GM12865 (cell line): ENCODE measurements around the gene ERI3.
"Not testable (repeated sequence)": the region's sequence is repeated elsewhere in the genome, so short reads cannot be mapped to it uniquely, and the experiment has no call there.

Experiments used
- DNase-seq: peaks from one replicate; pipeline ENCODE4 v3.0.0; 2010; ENCODE audit warnings: low read depth
- H3K4me3 ChIP-seq: 2 replicates; pipeline ENCODE4 v1.5.1; 2011; ENCODE audit warnings: mild to moderate bottlenecking, low read depth, low read length, control low read depth
- TF ChIP-seq, protein P1 (sequence below): IDR thresholded peaks from 2 replicates; pipeline ENCODE4 v1.5.1; 2011; ENCODE audit warnings: low read length, control low read depth, low read depth, inconsistent platforms; ENCODE audit not compliant: insufficient read depth; ENCODE audit errors: missing control alignments

Gene ERI3

DNA sequence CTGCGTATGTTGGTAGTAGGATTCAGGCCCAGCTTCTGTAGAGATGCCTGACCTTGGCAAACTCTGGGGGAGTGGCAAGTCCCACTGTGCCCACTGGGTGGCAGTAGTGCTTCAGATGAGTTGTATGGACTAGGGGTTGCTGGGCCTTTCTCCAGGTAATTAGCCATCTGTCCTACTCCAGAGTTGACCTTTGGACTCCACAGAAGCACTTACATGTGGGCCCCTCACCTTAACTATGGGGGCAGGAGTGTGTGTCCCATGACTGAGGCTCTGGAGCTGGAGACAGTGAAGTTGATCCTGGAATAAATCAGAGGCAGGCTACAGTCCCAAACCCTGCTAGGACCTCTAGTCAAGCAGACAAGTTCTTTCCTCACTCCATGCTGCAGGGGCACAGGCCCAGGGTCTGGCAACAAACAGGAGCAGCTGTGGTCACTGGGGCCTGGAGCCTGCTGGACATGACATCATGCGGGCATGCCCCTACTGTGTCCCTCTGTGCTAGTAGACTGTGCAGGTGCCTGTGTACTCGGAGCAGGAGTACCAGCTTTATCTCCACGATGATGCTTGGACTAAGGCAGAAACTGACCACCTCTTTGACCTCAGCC, 137.1 kb downstream of the ERI3 start:
- DNase-seq = peak; percentile 75
- TF ChIP-seq, protein P1, sequence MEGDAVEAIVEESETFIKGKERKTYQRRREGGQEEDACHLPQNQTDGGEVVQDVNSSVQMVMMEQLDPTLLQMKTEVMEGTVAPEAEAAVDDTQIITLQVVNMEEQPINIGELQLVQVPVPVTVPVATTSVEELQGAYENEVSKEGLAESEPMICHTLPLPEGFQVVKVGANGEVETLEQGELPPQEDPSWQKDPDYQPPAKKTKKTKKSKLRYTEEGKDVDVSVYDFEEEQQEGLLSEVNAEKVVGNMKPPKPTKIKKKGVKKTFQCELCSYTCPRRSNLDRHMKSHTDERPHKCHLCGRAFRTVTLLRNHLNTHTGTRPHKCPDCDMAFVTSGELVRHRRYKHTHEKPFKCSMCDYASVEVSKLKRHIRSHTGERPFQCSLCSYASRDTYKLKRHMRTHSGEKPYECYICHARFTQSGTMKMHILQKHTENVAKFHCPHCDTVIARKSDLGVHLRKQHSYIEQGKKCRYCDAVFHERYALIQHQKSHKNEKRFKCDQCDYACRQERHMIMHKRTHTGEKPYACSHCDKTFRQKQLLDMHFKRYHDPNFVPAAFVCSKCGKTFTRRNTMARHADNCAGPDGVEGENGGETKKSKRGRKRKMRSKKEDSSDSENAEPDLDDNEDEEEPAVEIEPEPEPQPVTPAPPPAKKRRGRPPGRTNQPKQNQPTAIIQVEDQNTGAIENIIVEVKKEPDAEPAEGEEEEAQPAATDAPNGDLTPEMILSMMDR = peak; percentile 93
- H3K4me3 ChIP-seq = no peak overlapping the region

DNA sequence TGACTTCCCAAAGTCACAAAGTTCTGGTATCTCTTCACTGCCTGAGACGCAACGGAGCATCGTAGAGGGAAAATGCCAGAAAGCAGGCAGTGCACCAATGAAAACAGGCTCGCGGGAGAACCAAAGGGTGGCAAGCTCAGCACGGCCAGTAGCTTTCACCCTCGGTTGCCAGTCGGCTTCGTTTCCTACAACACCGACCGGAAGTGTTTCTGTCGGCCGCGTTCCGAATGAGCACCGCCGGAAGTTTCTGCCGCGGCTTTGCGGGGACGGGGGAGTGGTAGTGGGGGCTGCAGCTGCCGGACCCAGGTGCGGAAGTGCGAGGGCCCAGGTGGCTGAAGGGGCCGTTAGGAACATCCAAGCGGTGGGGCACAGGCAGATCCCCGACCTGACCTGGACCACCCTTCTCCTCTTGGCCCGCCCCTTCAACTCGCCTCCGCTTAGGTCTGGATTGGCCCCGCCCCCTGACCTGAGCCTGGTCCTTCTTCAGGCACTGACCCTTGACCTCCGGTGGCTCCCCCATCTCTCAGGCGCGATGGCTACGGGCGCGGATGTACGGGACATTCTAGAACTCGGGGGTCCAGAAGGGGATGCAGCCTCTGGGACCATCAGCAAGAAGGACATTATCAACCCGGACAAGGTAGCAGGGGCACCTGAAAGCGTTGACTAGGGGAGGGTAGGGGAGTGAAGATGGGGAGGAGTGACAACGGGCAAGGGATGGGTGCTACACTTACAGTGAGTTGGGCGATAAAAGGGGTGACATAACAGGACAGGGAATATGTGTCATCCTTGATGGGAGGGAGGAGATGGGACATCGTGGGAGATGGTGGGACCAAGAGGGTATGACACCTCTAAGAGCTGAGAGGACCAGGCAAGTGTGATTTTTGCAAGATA, 141.6 kb downstream of the ERI3 start, which contains the start of gene DMAP1:
Gene DMAP1 (plus strand): TSS at position 250 of the 891 bp plus-strand sequence. CDS start 283 bp downstream, at position 533.
- peak; percentile 91 for DNase-seq
- TF ChIP-seq, protein P1 = no peak

DNA sequence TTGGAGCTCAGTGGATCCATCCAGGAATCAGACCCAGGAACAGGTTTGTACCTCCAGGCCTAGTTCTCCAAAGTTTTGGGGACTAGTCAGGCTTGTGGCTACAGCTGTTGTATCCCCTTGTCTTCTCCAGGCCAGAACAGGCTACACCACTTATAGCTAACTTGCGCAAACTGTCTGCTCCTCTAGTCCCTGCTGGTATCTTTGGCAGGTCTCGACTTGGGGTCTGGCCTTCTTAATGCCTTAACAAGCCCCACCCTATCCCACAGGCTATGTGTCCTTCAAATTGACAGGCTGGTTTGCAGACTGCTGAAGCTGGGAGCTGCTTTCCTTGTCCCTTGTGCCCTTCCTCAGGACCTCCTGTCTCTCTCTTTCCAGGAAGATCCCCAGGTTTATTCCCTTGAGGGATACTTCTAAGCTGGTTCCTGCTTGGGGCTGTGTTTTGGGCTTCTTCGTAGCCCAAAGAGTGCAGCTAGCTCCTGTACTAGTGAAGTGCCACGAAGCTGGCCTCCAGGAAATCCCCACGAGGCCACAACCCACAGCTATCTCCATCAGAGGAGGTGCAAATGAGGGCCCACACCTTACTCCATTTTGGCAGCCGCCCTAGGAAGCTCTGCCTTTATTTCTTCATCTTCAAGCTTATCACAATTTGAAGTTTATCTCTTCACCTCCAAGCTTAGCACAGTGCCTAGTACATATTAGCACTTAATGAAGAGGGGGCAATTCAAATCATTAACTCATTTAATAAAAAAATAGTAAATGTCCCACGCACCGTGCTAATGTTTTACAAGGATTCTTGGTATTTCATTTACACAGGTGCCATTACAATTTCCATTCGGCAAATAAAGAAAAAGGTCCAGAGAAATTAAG, 142.5 kb downstream of the ERI3 start:
- peak; percentile 64 for DNase-seq
- TF ChIP-seq, protein P1 = no peak
- H3K4me3 ChIP-seq = peak overlapping the region; percentile 97

More for the DNA sequence above, 141.6 kb downstream of the ERI3 start, which contains the start of gene DMAP1:
- H3K4me3 ChIP-seq = peak within 1 kb of the TSS; percentile 97

DNA sequence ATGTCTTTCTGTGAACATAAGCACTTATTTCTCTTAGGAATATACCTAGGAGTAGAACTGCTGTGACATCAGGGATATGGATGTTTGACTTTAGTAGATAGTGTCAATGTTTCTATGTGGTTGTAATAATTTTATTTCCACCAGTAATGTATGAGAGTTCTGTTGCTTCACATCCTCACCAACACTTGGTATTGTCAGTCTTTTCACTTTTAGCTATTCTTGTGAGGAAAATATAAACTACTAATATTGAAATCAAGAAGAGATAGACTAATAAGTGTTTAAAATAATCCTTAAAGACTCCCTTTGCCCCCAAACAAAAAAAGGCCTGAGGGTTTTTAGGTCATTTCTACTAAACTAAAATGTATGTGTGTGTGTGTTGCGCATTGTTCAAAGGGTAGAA, 144.5 kb downstream of the ERI3 start:
- no peak overlapping the region for H3K4me3 ChIP-seq
- no peak for DNase-seq
- TF ChIP-seq, protein P1 = no peak

DNA sequence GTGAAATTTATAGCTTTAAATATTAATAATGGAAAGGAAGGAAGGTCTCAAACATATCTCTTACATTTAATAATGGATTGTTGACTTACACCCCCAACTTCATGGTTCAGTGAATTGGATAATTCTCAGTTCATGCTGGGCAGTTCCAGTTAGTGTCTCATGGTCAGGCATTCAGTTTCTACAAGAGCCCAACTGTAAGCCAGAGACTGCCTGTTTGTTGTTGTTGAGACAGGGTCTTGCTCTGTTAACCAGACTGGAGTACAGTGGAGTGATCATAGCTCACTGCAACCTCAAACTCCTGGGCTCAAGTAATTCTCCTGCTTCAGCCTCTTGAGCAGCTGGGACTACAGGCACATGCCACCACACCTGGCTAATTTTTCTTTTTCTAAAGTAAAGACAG, 146.8 kb downstream of the ERI3 start:
- TF ChIP-seq, protein P1 = no peak
- no peak overlapping the region for H3K4me3 ChIP-seq
- no peak for DNase-seq

DNA sequence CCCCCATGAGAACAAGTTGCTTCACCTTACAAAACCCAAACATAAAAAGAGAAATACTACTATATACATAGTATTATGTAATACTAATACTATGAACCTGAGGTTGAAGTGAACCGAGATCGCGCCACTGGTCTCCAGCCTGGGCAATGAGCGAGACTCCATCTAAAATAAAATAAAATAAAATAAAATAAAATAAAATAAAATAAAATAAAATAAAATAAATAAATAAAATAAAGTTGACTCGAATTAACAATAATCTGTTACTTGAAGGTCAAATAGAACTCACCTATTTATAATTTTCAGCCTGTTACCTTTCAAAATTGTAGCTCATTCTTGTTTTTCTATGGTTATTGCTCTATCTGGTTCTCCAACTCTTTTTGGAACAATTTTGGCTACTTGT, 148.5 kb downstream of the ERI3 start:
- not testable (repeated sequence) for DNase-seq, H3K4me3 ChIP-seq

DNA sequence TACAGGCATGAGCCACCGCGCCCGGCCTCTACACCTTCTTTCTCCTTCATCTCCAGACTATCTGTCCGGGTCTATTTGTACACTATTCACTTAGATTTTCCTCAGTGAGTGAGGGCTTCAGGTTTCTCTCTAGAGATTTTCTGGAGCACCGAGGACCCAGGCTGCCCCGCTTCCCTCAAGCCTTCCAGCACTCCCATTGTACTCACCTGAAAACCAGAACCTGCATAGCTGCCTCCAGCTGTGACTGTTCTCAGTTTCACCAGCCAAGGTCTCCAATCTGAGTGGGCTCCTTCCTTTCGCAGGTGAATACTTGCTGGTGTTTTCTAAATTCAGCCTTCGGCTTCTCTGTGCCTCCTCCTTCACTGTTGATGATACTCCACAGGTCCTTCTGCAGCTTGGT, 154.7 kb downstream of the ERI3 start:
- no peak for DNase-seq
- TF ChIP-seq, protein P1 = no peak

More for the DNA sequence above, 154.7 kb downstream of the ERI3 start:
- no peak overlapping the region for H3K4me3 ChIP-seq
